Osteoblast (primary cell): ENCODE results near the gene CUTA. TPM values are rescaled to one million over a fixed set of nuclear protein-coding genes. Genes with fewer than 3 reads are reported as not detected.

Source experiments
- DNase-seq: peaks from one replicate; pipeline ENCODE4 v3.0.0; 2011; ENCODE audit warnings: low spot score, mixed read lengths; ENCODE audit not compliant: insufficient read length; ENCODE audit errors: missing footprints
- H2AFZ ChIP-seq: 2 replicates; pipeline ENCODE4 v1.6.0; 2011; ENCODE audit warnings: mild to moderate bottlenecking, low read length
- H3K27ac ChIP-seq: 2 replicates; pipeline ENCODE4 v1.5.1; 2011; ENCODE audit warnings: mild to moderate bottlenecking, low read depth, low read length, moderate library complexity
- H3K27me3 ChIP-seq: 2 replicates; pipeline ENCODE4 v1.6.0; 2012; ENCODE audit warnings: mild to moderate bottlenecking, control low read depth, inconsistent platforms, low read length, moderate library complexity; ENCODE audit not compliant: insufficient read depth
- H3K36me3 ChIP-seq: 2 replicates; pipeline ENCODE4 v1.5.1; 2011; ENCODE audit warnings: mild to moderate bottlenecking, low read length, control low read depth, moderate library complexity; ENCODE audit not compliant: insufficient read depth
- H3K4me1 ChIP-seq: 2 replicates; pipeline ENCODE4 v1.5.1; 2011; ENCODE audit warnings: mild to moderate bottlenecking, low read length, control low read depth, moderate library complexity; ENCODE audit not compliant: insufficient read depth
- H3K4me2 ChIP-seq: 2 replicates; pipeline ENCODE4 v1.6.0; 2011; ENCODE audit warnings: mild to moderate bottlenecking, low read length; ENCODE audit not compliant: insufficient read depth
- H3K4me3 ChIP-seq: fragments of 200-600 bp; sonication (generic); 3 replicates; pipeline ENCODE4 v1.5.1; 2012; ENCODE audit warnings: mild to moderate bottlenecking, low read length, inconsistent platforms; ENCODE audit not compliant: insufficient read depth
- H3K79me2 ChIP-seq: 2 replicates; pipeline ENCODE4 v1.6.0; 2012; ENCODE audit warnings: mild to moderate bottlenecking, low read length, control low read depth, inconsistent platforms; ENCODE audit not compliant: insufficient read depth
- H3K9me3 ChIP-seq: 2 replicates; pipeline ENCODE4 v1.5.1; 2011; ENCODE audit warnings: low read depth, low read length, control low read depth
- H4K20me1 ChIP-seq: 2 replicates; pipeline ENCODE4 v1.6.0; 2012; ENCODE audit warnings: mild to moderate bottlenecking, low read length, control low read depth; ENCODE audit not compliant: insufficient read depth
- total RNA-seq: library from RNA; depleted of rRNA; stranded (reverse); fragments of >200 nt; gene quantifications from 2 replicates; pipeline ENCODE4 v1.2.3, GENCODE V29; 2012
- TF ChIP-seq, protein P1 (sequence below): IDR thresholded peaks from 2 replicates; pipeline ENCODE4 v1.5.1; 2011; ENCODE audit warnings: mild to moderate bottlenecking, low read depth, low read length, moderate library complexity; ENCODE audit errors: extremely low read depth

CUTA gene
- total RNA-seq, 1 donor, result 122 TPM

DNA sequence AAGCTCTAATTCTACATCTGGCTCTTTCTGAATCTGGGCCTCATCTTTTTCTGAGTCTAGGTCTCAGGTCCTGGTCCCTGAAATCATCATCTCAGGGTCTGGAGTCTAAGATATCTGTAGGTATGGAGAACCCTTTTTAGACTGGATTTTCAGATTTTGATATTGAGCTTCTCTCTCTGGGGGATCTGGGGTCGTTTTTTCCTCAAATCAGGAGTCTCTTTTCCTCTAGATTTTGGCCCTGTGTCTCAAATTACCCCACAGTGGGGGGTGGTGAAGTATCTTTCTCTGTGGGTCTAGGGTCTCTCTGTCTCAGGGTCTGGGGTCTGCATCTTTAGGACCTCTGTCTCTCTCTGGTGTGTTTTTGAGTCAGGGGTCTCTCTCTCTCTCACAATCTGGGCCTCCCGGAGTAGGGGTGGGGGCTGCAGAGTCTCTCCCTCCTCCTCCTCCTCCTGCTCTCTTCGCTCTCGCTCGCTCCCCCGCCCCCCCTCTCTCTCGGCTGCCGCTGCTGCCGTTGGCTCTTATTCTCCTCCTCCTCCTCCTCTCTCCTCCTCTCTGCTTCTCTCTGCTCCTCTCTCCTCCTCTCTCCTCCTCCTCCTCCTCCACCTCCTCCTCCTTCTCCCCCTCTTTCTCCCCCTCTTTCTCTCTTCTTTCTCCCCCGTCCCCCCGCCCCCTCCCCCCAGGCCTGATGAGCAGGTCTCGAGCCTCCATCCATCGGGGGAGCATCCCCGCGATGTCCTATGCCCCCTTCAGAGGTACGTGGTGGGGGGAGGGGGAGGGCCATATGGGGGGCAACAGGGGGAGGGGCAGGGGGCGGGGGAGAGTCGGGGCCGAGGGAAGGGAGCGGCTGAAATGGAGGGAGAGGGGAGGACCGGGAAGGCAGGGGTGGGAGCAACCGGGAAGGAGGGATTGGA, 1.9 kb upstream of the CUTA start, which contains the start of gene SYNGAP1:
Gene SYNGAP1 (plus strand): TSS at position 486 of the 911 bp plus-strand sequence. CDS start 200 bp downstream, at position 686.
- peak; percentile 72 for DNase-seq
- H3K79me2 ChIP-seq, result peaks cover 79% of the 10 kb centered on the region

DNA sequence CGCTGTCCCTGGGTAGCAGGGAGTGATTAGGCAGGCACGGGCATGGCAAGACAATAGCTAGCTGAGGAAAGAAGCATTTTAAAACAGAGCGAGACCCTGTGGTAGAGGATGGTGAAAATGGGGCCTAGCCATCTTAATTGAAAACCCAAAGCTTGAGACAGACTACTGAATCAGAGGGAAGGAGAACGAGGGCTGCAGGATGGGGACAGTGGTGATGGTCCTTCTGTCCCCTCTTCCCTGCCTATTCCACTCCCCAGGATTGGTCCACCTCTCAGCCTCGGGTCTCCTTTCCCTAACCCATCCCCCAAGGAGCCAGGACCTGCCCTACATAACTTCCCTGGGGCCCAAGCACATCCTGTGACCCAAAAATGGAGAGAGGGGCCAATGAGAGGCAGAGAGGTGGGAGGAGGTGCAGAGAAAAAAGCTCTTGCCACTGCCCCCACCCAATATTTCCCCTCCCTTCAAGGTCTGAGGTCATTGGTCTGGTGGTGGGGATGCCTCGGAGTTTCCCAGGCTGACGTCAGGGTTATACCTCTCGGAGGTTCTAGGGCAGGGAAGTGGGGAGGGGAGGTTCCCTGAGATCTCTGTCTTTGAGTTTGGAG, 884 bp upstream of the CUTA start:
- Histone ChIP-seq H4K20me1 (peaks cover 22% of the 10 kb centered on the region), H3K4me2 (peak overlapping the region; percentile 80), H3K9me3 (no peaks in the 10 kb centered on the region), H3K27me3 (no peaks in the 10 kb centered on the region), H3K27ac (peak overlapping the region; percentile 99), H3K4me3 (peak overlapping the region; percentile 99), H3K36me3 (peaks cover 27% of the 10 kb centered on the region), H2AFZ (peak overlapping the region; percentile 89), H3K79me2 (peaks cover 82% of the 10 kb centered on the region), H3K4me1 (peaks cover 48% of the 10 kb centered on the region)
- TF ChIP-seq, protein P1, sequence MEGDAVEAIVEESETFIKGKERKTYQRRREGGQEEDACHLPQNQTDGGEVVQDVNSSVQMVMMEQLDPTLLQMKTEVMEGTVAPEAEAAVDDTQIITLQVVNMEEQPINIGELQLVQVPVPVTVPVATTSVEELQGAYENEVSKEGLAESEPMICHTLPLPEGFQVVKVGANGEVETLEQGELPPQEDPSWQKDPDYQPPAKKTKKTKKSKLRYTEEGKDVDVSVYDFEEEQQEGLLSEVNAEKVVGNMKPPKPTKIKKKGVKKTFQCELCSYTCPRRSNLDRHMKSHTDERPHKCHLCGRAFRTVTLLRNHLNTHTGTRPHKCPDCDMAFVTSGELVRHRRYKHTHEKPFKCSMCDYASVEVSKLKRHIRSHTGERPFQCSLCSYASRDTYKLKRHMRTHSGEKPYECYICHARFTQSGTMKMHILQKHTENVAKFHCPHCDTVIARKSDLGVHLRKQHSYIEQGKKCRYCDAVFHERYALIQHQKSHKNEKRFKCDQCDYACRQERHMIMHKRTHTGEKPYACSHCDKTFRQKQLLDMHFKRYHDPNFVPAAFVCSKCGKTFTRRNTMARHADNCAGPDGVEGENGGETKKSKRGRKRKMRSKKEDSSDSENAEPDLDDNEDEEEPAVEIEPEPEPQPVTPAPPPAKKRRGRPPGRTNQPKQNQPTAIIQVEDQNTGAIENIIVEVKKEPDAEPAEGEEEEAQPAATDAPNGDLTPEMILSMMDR, result no peak
- DNase-seq, result peak; percentile 55

More for the DNA sequence above, 1.9 kb upstream of the CUTA start, which contains the start of gene SYNGAP1:
- TF ChIP-seq, protein P1, result no peak
- Histone ChIP-seq H3K36me3 (peaks cover 24% of the 10 kb centered on the region), H3K27ac (peak within 1 kb of the TSS; percentile 99), H2AFZ (peak within 1 kb of the TSS; percentile 44), H4K20me1 (peaks cover 16% of the 10 kb centered on the region), H3K27me3 (no peaks in the 10 kb centered on the region), H3K4me1 (peaks cover 56% of the 10 kb centered on the region), H3K9me3 (no peaks in the 10 kb centered on the region), H3K4me2 (peak within 1 kb of the TSS; percentile 81), H3K4me3 (peak within 1 kb of the TSS; percentile 99)

DNA sequence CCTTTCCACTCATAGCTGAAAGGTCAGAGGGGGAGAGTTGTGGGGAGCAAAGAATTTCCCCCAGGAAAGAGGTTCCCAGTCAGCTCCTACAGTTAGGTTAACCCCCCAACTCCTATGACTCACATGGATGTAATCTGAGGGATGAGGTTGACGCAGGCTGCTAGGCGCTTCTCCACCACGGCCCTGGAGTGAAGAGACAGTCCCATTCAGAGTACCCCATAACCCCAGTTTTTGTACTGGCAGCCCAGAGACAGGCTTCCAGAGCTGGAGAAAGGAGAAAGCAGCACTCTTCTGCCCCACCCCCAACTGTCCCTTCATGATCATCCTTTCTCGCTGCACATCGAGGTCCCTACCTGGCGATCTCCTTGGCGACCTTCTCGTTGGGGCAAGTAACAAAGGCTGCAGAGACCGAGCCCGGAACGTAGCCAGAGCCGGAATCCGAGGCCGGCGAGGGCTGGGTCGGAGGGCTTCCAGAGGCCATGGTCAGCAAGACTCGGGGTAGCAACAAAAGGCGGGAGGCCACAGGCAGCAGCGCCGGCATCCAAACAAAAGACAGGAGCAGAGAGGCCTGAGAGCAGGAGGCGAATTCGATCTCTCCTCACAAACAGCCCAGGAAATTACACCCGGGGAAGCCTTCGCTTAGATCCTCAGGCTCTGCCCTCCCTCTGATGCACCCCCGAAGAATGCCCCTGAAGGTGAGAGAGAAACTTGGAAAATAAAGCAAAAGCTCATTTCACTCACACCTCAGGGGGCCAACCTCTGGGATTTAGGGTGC, 592 bp downstream of the CUTA start:
- Histone ChIP-seq H4K20me1 (peaks cover 26% of the 10 kb centered on the region), H3K27ac (peak overlapping the region; percentile 100), H3K27me3 (no peaks in the 10 kb centered on the region), H3K4me3 (peak overlapping the region; percentile 99), H3K4me2 (peak overlapping the region; percentile 80), H2AFZ (peak overlapping the region; percentile 68), H3K9me3 (no peaks in the 10 kb centered on the region), H3K4me1 (peaks cover 48% of the 10 kb centered on the region), H3K36me3 (peaks cover 41% of the 10 kb centered on the region), H3K79me2 (peaks cover 88% of the 10 kb centered on the region)
- peak; percentile 96 for DNase-seq
- TF ChIP-seq, protein P1, result no peak
